A204.1 (cell line): Measurements from ENCODE around the gene CREB5.

ENCODE experiments used
- FAIRE-seq: peaks from 2 replicates; lab custom pipeline; 2012; peaks lifted over from hg19 to GRCh38; lab: Jason Lieb, UNC

CREB5 gene

GRCh38 chr7:28479507-28479947 is 67.2 kb downstream of the CREB5 start:
- no peak for FAIRE-seq

DNA sequence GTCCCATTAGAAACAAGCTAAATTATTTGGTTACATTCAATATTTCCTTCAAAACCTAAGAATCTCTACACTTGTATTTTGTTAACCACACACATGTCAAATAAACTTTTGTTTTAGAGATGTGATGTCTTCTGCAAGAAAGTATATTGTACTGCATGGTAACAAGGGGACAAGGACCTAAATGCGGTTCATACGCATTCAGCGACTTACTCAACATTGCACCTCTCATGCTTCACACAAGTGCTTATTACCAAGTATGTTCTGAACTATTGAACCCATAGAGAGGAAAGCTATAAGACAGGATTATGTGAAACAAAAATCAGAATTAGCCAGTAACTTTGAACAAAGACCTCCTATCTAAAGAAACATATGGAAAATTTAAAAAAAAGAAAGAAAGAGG is 68.3 kb downstream of the CREB5 start:
- FAIRE-seq, result no peak

DNA sequence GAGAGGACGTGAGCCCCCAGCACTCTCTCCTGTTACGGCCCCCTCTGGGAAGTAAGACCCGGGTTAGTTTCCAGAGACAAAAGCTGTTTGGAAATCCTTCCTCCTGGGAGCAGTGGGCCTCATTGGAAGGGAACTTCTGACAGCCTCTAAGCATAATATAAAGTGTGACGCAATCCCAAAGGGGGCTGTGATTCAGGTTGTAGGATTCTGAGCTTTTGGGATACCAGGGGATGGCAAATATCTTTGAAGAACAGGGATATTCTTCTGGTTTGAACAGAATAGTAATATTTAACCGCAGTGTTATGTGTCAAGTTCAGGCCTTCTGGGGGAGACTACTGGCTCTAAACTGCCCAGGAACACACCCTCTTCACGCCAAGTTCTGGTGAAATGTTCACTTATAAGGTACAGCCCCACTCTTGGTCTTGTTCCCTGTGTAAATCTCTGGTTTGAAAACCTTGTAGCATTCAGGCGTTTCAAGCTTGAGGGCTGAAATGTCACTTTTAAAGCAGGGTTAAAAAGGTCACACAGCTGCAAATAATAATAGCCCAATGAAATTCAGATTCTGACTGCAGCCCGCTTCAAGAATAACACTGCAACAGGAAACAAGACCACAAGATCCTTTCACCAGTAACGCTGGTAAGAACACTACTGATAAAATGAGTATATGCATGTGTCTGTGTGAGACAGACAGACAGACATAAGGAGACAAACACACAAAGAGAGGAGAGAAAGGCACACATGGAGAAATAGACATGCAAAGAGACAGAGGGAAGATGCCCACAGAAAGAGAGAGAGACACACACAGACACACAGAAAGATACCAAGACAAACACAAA is 69.0 kb downstream of the CREB5 start:
- no peak for FAIRE-seq

DNA sequence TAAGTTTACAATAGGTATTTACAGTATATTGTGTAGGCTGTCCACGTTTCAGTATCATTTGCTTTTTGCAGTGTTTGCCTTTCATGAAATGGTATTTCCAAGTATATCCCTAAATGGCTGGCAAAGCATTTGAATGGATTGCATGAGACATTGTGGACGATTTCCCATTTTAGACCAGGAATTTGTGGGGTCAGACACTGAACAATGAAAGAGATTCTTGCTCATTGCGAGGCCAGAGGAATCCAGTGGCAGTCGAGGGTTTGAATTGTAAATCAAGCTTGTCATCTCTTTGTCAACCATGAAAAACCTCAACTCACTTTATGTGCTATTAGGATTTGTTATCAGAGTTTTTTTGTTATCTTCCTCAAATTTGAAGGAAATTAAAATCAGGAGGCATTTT is 70.8 kb downstream of the CREB5 start:
- no peak for FAIRE-seq

- FAIRE-seq, result no peak
Measured at GRCh38 chr7:28483908-28484605, 71.7 kb downstream of the CREB5 start.

GRCh38 chr7:28484606-28484935 is 72.3 kb downstream of the CREB5 start:
- FAIRE-seq, result no peak

DNA sequence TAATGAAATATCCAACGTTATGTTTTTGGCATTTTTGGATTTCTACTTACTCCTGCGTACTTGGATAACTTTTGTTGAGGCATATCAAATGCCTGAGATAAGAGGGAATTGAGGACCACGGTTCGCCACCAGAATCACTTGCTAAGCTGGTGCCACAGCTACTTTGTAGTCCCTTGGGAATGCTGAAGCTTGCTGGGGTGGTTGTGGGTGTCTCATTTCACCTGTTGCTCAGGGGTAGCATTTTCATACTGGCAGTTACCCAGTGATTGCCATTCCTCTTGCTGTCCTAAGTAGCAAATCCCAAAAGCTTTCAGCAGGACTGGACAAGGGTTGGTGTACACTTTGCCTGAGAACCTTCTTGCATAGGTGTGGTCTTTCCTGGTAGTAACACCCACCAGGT is 75.2 kb downstream of the CREB5 start:
- FAIRE-seq, result no peak

DNA sequence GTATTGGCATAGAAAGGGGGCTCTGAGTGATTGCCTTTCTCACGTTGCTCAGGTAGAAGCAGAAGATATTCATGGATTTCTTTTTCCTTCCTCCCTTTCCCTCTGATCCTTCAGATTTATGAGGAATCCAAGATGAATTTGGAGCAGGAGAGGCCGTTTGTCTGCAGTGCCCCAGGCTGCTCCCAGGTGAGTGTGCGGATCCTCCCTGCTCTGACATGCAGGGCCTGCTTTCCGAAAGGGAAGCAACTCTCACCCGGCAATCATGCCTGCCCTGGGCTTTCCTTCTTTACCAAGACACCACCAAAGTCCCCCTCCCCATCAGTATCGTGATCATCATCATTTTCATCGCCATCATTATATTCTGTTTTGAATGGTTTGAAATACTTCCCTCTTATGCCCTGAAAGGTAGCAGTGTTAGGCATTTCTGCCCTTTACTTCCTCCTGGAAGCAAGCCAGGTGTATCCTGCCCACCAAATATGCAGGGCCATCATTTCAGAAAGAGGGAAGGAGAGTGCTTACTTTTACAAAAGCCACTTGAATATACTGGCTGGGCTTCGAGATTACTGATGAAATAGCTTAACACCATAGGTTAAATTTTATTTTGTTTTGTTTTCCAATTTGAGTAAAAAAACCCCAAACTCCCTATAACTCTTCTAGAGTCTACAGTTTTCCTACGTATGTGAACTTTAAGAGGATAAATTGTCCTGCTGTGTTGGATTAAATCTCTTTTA is 75.9 kb downstream of the CREB5 start:
- no peak for FAIRE-seq

- FAIRE-seq, result no peak
Measured at GRCh38 chr7:28490831-28491230, 78.5 kb downstream of the CREB5 start.

GRCh38 chr7:28493477-28493876 is 81.2 kb downstream of the CREB5 start:
- FAIRE-seq, result no peak

DNA sequence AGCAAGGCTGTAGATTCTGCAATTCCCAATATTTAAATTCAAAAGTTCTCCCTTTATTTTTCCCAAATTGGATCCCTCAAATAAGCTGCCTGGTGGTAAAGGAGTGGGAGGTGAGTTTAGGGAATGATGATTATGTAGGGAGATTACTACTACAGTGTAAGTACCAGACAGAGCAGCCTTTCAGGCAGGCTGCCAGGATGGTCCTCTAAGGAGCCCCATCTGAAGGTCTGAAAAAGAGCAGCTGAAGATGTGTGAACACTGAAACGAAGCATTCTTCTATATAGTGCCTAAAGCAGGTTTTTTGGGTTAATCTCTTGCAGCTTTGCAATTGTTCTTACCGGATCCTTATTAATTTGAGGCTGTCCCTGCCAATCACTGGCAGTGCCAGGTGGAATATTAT is 84.7 kb downstream of the CREB5 start:
- no peak for FAIRE-seq

DNA sequence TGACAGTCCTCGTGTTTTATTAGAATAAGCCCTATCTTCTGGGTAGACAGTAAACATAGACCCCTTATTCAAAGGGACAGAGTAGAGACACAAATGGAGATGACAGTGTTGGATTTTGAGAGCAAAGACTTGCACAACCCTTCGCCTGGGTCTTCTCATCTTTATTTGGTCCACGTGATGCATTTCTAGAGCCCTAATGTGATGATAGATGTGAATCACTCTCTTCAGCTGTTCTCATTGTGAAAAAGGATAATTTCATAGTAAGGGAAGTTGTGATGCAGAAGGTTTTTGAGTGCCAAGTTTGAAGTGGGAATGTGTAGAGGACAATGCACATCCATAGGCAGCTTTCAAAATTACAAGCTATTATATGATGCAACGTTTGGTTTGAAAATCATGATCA is 86.3 kb downstream of the CREB5 start:
- no peak for FAIRE-seq

DNA sequence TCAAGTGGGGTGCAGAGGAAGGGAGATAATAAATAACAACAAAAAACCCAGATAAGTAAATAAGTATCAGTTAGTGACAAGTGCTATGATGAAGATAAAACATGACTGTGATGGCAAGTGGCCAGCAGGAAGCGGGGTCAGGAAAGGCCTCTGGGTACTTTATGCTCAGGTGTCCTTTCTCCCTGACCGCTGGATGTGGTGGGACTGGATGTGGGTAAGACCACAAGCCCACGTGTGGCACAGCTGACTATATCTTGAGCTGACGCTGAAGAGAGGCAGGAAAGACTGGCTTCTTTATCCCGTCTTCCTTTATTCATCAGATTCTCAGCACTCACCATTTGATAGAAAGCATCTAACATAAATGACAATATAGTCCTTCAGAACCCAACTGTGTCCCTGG is 87.8 kb downstream of the CREB5 start:
- no peak for FAIRE-seq

- no peak for FAIRE-seq
Measured at GRCh38 chr7:28502408-28502807, 90.1 kb downstream of the CREB5 start.

DNA sequence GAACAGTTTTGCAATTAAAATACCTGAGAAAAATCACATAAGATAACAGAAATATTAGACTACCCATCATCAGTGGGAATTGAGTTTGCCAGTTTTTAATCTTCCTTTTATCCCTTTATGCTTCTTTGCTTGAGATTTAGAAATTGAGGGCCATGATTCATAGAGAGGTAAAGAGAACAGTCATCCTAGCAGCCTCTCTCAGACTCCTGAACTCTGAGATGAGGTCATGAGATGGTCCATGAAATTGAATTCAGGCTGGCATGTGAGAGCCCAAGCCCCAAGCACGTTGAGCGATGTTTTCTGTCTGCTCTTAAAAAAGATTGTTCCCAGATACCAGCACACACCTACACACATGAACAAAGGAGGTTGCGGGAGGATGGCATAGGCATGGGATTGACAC is 91.1 kb downstream of the CREB5 start:
- no peak for FAIRE-seq

DNA sequence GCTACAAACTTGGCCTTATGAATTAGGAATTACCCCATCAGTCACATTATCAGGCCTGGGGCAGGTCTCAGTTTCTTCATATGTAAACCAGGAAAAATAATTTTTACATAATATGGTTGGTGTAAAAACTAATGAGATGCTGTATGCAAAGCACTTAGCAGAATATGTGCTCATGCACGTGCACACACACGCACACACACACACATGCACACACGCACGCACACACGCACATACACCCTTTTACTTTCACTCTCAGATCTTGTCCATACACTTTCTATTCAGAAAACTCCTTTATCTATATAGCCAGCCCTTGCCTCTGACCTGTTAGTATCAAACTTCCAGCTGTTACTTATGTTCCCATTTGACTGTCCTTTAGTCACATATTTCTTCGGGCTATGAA is 92.7 kb downstream of the CREB5 start:
- FAIRE-seq, result no peak

- FAIRE-seq, result no peak
Measured at GRCh38 chr7:28505867-28506266, 93.5 kb downstream of the CREB5 start.

DNA sequence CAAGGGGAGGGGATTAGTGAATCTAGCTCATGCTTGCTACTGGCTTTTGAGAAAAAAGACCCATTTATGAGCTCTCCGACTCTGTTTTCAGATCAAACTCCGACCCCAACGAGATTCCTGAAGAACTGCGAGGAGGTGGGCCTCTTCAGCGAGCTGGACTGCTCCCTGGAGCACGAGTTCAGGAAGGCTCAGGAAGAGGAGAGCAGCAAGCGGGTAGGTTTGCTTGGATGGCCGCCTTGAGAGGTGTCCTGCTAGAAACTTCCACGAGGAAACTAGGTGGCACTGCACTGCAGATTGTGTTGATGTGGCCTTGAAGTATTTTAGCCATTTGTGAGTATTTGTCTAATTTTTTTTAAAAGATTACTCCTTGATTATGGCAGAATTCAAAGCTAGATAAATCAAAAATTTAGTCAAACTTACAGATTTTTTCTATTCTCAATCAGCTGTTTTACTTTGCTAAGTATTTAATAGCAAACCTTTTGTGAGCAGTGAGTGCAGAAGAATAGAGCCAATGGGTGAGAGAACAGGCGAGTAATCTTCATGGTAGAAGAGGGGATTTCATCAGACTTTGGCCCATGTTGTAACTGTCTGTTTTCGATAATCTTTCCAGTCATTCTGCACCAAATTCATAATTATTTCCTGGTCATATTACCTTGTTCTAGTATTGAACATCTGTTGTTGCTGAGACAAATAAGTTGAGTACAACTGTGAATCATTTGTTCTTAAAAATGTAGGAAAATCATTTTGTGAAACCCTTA is 95.4 kb downstream of the CREB5 start:
- FAIRE-seq, result no peak

GRCh38 chr7:28509251-28510025 is 97.1 kb downstream of the CREB5 start:
- FAIRE-seq, result no peak

GRCh38 chr7:28510026-28510369 is 97.7 kb downstream of the CREB5 start:
- FAIRE-seq, result no peak

- FAIRE-seq, result no peak
Measured at GRCh38 chr7:28512668-28513440, 100.5 kb downstream of the CREB5 start.
